SU-DHL-6 (cell line): ENCODE data around the gene KIAA0040.

Source experiments
- EZH2phosphoT487 ChIP-seq: fragments of 200-600 bp; sonication (generic), shearing (Covaris generic); conservative IDR thresholded peaks from 2 replicates; pipeline ENCODE4 v1.6.1; 2018; ENCODE audit warnings: mild to moderate bottlenecking, antibody characterized with exemption, low read length, moderate library complexity, mixed read lengths
- TF ChIP-seq, protein P1 (sequence below): fragments of 200-600 bp; sonication (generic); IDR thresholded peaks from one replicate; pipeline ENCODE4 v1.5.1; 2017; ENCODE audit warnings: antibody characterized with exemption, mild to moderate bottlenecking, low read length, moderate library complexity; ENCODE audit not compliant: insufficient read depth, poor library complexity, severe bottlenecking

DNA sequence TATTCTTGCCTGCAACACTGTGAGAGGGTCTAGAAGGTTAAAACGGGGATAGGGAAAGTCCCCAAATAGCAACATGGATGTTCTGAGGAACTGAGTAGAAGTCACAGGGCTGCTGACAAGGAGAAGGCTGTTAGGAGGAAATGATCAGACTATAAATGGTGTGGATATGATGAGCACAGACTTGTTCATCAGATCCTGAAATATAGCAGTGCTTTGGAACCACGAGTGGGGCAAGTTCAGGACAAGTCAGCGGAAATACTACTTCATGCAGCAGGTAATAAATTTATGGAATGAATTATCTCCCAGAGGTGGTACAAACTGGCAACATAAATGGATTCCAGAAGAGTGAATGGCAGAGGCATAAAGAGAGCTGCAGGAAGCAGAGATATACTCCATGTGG lies 3.2 kb upstream of the KIAA0040 start:
- TF ChIP-seq, protein P1, sequence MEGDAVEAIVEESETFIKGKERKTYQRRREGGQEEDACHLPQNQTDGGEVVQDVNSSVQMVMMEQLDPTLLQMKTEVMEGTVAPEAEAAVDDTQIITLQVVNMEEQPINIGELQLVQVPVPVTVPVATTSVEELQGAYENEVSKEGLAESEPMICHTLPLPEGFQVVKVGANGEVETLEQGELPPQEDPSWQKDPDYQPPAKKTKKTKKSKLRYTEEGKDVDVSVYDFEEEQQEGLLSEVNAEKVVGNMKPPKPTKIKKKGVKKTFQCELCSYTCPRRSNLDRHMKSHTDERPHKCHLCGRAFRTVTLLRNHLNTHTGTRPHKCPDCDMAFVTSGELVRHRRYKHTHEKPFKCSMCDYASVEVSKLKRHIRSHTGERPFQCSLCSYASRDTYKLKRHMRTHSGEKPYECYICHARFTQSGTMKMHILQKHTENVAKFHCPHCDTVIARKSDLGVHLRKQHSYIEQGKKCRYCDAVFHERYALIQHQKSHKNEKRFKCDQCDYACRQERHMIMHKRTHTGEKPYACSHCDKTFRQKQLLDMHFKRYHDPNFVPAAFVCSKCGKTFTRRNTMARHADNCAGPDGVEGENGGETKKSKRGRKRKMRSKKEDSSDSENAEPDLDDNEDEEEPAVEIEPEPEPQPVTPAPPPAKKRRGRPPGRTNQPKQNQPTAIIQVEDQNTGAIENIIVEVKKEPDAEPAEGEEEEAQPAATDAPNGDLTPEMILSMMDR, result no peak
- no peak for TF ChIP-seq EZH2phosphoT487
